GM19468 (cell line): ENCODE measurements around the gene GPR158.

Experiments used
- ATAC-seq: cut with Tn5 transposase; IDR thresholded peaks from one replicate; pipeline ENCODE4 v1.9.1; 2021; ENCODE audit warnings: mild to moderate bottlenecking, moderate library complexity, moderate number of reproducible peaks; ENCODE audit not compliant: unreplicated experiment; ENCODE audit errors: extremely low read depth

GPR158 gene

GRCh38 chr10:25552283-25552919 is 377.6 kb downstream of the GPR158 start:
- no peak for ATAC-seq

DNA sequence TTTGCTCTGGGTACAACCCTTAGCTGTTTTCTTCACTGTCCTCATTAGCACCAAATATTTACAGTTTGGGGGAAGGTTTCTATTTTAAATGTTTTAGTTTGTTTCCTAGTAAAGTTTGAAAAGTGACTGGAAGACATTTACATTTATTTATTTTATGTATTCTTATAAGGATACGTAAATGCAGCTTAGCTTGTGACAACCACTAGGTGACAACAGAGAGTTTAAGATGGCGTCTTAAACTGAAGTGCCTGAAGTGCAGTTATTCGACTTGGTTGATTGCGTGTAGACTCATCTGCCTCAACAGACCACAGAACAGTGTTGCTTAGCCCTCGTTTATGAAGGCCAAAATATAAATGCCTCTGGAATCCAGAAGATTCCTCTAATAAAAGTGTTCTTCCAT is 381.1 kb downstream of the GPR158 start:
- no peak for ATAC-seq

GRCh38 chr10:25556457-25556856 is 381.7 kb downstream of the GPR158 start:
- ATAC-seq: no peak

GRCh38 chr10:25557136-25557535 is 382.3 kb downstream of the GPR158 start:
- no peak for ATAC-seq

- no peak for ATAC-seq
Measured at GRCh38 chr10:25561758-25562157, 387.0 kb downstream of the GPR158 start.

GRCh38 chr10:25562547-25562946 is 387.7 kb downstream of the GPR158 start:
- ATAC-seq: no peak

GRCh38 chr10:25564351-25564750 is 389.6 kb downstream of the GPR158 start:
- no peak for ATAC-seq

DNA sequence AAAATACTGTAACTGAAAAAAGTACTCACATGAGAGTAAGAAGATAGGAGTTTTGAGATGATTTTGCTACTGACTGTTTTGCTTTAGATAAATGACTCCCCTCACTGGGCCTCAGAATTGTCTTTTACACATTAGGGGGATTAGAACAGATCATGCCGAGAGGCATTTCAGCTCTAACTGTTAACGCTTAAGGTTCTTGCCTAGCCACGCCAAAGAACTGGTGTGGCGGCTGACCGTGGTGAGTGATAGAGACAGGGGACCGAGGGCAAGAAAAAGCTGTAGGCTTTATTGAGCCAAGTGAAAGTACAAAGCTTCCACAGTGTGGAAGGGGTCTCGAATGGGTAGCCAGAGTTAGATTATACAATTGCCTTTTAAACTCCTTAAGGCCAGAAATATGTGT is 390.8 kb downstream of the GPR158 start:
- ATAC-seq: no peak

DNA sequence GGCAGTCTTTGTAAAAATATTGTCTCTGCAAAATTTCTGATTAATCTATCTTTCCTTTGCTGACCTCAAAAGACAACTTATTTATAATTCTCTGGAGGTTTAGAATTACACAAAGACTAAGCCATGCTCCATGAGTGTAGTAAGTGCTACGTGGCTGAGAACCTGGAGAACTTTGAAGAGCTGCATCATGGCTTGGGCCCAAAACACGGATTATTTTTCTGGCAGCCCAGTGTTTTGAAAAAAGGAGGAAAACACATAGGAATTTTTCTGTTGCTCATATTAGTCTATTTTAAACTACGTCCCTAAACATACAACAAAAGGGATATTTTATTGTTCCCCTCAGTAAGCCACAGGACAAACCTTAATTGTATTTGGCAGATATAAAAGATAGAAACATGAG is 398.5 kb downstream of the GPR158 start:
- ATAC-seq: no peak

GRCh38 chr10:25575343-25575742 is 400.5 kb downstream of the GPR158 start:
- ATAC-seq: no peak

DNA sequence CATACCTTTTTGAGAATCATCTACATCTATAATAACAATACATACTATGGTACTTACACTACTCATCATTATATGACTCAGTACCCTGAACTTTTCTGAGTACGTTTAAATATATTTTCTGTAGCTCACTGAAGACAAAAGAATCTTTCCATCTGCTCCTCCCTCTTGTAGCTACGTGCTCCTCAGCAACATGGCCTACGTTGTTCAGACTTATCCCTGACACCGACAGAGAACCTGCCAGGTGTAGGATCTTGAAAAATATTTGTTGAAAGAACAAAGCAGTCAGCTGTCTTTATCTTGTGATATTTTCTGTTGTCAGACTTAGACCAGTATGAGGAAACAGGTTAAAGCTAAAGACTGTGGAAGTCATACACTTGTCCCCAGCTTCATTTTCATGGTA is 403.3 kb downstream of the GPR158 start:
- ATAC-seq: no peak

- ATAC-seq: no peak
Measured at GRCh38 chr10:25582961-25583360, 408.2 kb downstream of the GPR158 start.

- no peak for ATAC-seq
Measured at GRCh38 chr10:25600651-25601050, 425.9 kb downstream of the GPR158 start.

DNA sequence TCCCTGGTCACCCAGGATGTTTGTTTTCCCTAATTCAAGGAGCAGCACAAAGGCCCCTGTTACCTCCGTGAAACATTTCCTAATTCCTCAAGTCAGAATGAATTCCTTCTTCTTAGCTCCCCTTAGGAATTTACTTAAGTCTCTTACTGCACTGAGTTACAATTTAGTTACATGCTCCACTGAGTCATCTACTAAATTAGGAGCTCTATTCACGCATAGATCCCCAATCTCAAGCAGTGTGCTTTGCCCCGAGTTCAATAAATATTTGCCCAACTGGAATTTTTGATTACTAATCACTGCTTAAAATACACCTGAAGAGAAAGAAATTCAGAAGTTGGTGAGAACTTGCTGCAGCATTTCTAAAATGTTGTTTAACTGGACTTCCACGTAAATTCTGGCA is 429.8 kb downstream of the GPR158 start:
- ATAC-seq: no peak

DNA sequence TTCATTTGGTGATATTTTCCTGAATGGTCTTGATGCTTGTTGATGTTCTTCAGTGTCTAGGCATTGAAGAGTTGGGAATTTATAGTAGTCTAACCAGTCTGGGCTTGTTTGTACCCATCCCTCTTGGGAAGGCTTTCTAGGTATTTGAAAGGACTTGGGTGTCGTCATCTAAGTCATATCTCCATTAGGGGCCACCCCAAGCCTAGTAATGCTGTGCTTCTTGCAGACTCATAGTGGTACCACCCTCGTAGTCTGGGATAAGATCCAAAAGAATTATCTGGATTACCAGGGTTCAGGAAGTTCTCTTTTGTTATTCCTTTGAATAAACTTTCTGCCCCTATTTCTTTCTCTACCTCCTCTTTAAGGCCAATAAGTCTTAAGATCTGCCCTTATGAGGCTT is 439.9 kb downstream of the GPR158 start:
- no peak for ATAC-seq

GRCh38 chr10:25615926-25616325 is 441.1 kb downstream of the GPR158 start:
- ATAC-seq: no peak

- no peak for ATAC-seq
Measured at GRCh38 chr10:25616903-25617592, 442.2 kb downstream of the GPR158 start.

- ATAC-seq: no peak
Measured at GRCh38 chr10:25627606-25628005, 452.8 kb downstream of the GPR158 start.

- ATAC-seq: no peak
Measured at GRCh38 chr10:25629333-25629732, 454.5 kb downstream of the GPR158 start.

GRCh38 chr10:25631471-25631870 is 456.7 kb downstream of the GPR158 start:
- ATAC-seq: no peak

DNA sequence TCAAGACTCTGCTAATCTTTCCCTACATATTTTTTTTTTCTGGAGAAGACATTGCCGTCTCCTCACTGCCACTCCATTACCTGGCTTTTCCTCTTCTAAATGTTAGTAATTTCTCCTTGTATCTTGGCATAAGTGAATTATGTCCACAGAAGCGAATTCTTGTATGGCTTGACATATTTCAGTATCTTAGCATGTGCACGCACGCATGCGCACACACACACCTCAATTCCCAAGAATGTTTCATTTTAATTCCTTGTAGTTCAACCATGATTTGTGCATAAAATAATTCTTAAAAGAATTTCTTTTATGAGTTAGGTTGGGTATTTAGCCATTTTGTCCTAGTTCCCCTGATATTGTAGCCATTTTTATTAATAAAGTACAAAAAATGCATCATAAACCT is 458.0 kb downstream of the GPR158 start:
- no peak for ATAC-seq

GRCh38 chr10:25633542-25633941 is 458.7 kb downstream of the GPR158 start:
- ATAC-seq: no peak
